Daoy (cell line): ENCODE measurements around the gene BMP7. TPM values are rescaled to one million over a fixed set of nuclear protein-coding genes. Genes with fewer than 3 reads are reported as not detected.
A peak's percentile ranks its signal among the peaks of the same experiment; 100 is the strongest.

Source experiments
- DNase-seq: peaks from one replicate; pipeline ENCODE4 v3.0.0-alpha.2; 2015; ENCODE audit warnings: low read depth
- total RNA-seq: library from RNA; depleted of rRNA; stranded (reverse); fragments of >200 nt; shearing (Covaris generic); gene quantifications from 2 replicates; pipeline ENCODE4 v1.2.3, GENCODE V29; 2014; rRNA removed

BMP7 gene
- total RNA-seq, 1 experiment from 2014 or later, result 12.7 TPM

DNA sequence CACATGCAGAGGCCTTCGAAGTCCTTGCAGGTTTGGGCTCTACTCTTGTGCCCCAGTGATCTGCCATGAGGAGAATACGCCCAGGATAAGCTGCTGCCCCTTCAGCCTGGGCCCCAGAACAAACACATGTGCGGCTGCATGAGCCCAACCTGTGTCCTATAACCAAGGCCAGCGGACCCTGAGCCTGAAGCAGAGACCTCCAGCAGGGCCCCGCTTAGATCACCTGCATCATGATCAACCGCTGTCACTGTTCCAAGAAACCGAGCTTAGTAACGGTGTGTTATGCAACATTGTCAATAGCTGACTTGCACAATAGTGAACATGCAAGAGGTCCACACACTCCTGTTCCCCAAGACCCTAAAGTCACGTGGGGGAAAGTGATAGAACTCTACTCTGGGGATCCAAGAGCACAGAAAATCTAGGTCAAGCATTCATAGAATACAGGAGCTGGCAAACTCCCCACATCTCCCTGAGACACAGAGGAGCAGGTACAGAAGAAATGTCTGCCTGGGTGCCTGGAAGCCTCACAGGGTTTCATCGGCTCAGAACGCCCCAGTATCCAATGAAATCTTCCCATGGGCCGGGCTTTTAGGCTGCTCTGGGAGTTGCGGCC, 136.2 kb downstream of the BMP7 start:
- no peak for DNase-seq

DNA sequence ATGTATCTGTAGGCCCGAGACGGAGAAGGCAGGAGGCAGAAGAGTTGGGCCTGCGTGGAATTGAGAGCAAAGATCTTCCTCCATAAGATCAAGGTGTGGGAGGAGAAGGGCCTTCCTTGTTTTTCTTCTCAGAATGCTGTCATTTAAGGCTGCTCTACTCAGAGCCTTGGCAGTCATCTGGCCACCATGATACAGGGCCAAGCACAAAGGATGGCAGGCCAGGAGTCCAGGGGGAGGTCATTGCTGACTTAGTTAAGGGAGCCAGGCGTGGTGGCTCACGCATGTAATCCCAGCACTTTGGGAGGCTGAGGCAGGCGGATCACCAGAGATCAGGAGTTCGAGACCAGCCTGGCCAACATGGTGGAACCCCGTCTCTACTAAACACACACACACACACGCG, 137.1 kb downstream of the BMP7 start:
- no peak for DNase-seq

DNA sequence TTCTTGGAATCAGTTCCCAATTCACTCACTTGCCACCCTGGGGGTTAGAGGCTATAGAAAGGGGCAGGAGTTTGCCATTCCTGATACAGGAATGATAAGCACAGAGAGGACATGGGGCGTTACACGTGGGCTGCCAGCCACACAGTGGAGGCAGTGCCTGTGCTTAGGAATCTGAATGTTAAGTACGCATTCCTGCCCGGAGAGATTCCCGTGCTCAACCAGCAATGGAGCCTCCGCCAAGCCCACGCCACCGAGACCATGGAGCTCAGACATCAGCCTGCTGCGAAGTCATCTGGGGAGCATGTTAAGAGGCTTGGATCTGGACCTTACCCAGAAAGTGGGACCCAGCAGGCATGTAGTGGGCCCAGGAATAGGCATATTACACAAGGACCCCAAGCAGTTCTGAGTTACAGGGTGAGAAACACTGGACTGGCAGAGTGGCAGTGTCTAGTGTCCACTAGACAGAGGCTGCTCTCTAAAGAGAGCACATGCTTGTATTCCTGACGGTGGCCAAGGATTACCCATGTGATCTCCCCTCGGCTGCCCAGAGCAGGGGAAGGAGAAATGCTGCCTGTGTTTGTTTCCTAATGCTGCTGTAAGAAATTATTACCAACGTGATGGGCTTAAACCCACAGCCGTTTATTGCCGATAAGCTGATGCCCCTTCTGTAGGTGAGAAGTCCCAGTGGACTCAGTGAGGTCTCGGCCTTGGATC, 138.2 kb downstream of the BMP7 start:
- no peak for DNase-seq

DNA sequence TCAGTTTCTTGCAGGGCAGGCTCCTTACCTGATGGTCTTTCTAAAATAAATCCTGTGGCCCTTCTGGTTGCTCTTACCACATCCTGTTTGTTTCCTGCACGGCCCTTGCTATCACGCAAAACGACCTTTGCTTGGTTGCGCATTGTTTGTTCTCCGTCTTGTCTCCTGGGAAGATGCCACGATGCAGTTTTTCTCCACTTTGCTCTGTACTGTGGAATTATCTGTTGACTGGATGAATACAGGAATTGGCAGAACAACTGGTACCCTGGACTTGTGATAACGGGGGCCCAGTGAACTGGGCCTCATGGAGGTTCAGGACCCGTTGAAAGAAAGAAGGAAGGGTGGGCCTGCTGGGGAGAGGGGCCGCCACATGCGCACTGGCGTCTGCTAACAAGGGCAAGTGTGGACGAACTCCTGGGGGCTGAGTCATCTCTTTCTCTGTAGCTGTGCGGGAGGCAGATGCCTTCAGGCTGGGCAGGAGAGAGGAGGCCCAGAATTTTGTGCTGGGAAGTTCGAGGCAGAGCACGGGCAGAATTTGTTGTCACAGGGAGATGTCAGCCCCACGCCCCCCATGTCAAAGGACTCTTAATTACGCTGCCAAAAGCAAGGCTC, 139.9 kb downstream of the BMP7 start:
- DNase-seq, result peak; percentile 66

DNA sequence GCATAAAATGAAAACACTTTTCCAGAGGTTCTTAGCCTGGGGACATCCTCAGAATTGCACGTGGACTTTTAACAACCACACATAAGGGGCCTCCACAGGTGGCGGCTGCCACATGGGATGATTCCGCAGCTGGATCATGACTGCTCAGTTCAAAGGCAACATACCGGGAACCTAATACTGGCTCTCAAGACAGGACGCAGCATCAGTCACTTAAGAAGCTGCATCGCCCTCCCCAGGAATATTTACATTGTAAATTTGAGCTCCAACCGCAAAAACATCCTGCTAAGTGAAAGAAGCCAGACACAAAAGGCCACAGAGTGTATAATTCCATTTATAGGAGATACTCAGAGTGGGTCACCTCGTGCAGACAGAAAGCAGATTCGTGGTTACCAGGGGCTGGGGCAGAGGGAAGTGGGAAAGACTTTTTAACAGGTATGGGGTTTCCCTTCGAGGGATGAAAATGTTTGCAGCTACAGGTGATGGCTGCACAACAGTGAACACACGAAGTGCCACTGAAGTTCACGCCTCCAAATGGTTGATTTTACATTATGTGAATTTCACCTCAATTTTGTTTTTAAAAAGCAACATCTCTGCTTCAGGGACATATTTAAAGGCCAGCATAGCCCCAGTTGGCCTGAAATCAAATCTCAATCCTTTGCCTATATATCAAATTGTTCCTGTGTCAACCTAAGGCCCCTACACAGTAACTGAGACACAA, 141.5 kb downstream of the BMP7 start:
- DNase-seq, result peak; percentile 47

DNA sequence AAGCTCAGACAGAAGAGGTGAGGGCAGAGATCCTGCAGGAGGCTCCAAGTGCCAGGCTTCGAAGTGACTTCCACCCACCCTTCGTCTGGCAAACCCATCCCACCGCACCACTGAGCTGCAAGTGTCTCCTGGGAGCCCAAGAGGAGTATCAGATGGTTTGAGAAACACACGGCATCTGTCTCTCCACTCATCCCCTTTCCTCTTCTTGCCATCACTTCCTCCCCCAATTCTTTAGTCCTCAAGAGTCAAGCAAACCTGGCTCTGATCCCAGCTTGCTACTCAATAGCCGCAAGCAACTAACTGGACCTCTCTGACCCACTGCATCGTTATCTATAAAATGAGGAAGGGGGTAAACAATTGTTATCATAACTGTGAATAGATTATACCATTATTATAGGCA, 142.1 kb downstream of the BMP7 start:
- no peak for DNase-seq

DNA sequence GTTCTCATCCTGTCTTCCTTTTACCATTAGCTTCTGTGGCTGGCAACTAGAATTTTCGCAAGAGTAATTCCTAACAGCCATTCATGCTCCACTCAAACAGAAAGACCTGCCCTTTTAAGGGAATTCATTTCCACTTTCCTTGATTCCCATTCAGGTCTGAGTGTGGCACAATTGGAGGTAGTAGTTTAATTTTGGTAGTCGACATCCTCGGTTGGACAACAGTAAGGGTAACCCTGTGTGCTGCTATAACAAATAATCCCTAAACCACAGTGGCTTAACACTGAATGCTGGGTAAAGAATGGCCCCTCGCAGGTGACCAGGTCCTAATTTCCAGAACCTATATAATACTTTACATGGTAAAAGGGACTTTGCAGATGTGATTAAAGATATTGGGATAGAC, 142.9 kb downstream of the BMP7 start:
- DNase-seq, result no peak

DNA sequence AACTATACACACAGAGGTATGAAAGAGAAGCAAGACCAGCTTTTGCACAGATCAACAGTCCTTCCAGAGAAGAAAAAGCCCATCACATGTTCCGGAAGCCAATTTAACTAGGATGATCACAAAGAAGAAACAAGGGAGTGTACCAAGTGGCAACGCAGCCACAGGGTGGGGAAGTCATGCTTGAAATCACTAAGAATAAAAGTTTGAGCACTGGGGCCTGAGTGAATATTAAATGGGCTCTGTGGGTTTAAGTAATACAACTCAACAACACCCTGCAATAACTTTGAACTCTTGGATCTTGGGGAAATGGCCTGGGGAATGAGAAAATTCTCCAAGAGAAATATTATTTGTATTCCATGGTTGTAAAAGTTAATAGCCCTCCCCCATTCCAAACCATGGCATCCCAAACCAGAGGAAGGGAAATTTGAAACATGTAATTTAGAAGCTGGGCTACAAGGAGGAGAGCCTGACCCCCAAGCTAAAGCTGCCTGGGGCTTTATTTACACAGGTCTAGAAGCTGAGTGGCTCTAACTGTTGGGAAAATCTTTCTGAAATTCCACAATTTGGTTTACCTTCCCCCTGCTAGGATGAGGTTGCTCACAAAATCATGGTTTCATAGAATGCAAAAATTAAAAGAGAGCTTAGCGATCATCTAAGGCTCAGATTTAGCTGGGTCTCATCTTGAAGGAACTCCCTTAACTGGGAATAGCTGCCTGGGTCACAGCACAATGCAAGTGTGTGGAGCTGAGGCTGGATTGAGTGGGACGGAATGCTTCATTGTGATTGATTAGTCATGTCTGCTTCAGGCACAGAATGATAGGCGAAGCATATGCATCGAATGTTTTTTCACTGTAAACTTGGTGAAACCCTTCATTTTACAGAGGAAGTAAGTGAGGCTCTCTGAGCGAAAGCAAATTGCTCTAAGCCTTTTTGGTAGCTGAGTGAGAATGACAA, 143.6 kb downstream of the BMP7 start:
- no peak for DNase-seq

DNA sequence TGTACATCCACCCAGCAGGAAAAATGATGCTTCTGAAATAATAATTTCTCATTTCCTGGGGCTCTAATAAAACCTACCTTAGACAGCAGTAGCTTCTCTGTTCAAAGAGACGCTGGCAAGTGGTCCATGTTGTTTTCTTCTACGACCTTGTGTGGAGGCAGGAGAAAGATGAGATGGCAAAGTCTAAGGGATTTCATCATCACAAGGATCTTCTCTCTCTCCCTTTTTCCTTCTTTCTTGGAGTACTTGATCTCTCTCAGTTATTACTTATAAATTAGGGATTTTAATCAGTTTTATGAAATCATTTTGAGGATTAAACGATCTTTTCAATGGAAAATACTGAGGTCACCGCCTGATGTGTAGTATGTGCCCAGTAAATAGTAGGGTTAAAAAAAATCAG, 147.5 kb downstream of the BMP7 start:
- DNase-seq, result no peak

Other genes with a start within 250 kb of the BMP7 start
- gene SPO11, start 63.2 kb upstream of the BMP7 start, total RNA-seq, result not detected in 2 replicates
- gene RAE1, start 84.6 kb upstream of the BMP7 start, total RNA-seq, result 58.7 and 62.1 TPM in 2 replicates
- 14.6 and 15.7 TPM in 2 replicates for gene RBM38, start 124.8 kb upstream of the BMP7 start, total RNA-seq